HepG2 (cell line): ENCODE measurements around the gene NR3C2. TPM values are rescaled to one million over a fixed set of nuclear protein-coding genes. Genes with fewer than 3 reads are reported as not detected.

Source experiments
- ATAC-seq: fragments of 200-7000 bp; cut with Tn5 transposase; 3 replicates; pipeline ENCODE4 v1.9.1; 2020; ENCODE audit warnings: mild to moderate bottlenecking, moderate library complexity
- BruUV-seq: library from RNA; stranded (reverse); fragments of 400-500 nt; replicated peaks from 2 replicates; lab custom pipeline; 2021; lab: Mats Ljungman, UMichigan
- CTCF ChIA-PET: fragments of 300-600 bp; formaldehyde crosslinking; extraction: SDS; loops from one replicate; lab custom pipeline; 2021; ENCODE audit warnings: low total read pairs, inconsistent platforms, low intra/inter-chr PET ratio; lab: Yijun Ruan, JAX
- POLR2A ChIA-PET: fragments of 350-600 bp; sonication (Branson Sonifier 250); formaldehyde crosslinking; loops from one replicate; lab custom pipeline; 2020; ENCODE audit warnings: antibody characterized with exemption, inconsistent platforms; lab: Yijun Ruan, JAX
- DNase-seq: peaks from one replicate; pipeline ENCODE4 v3.0.0-alpha.2; 2015; ENCODE audit warnings: low spot score
- FAIRE-seq: peaks from 3 replicates; lab custom pipeline; 2011; peaks lifted over from hg19 to GRCh38; lab: Jason Lieb, UNC
- H2AFZ ChIP-seq: one replicate; pipeline ENCODE4 v1.6.1; 2011; ENCODE audit warnings: low read length, inconsistent platforms
- H3K27ac ChIP-seq: fragments of 300-600 bp; 3 replicates; pipeline ENCODE4 v1.8.0; 2011; ENCODE audit warnings: mixed run types, mild to moderate bottlenecking, mixed read lengths, low read length, inconsistent platforms; ENCODE audit not compliant: insufficient read depth; ENCODE audit errors: extremely low read length
- H3K27me3 ChIP-seq, 2 experiments: fragments of 200-600 bp in 1 of 2; 2 replicates in 1 of 2; 3 replicates in 1 of 2; pipeline versions ENCODE4 v1.6.0 to v1.8.0; 2011; ENCODE audit warnings: low read length in 2 of 2, mild to moderate bottlenecking in 2 of 2, moderate library complexity in 2 of 2, inconsistent platforms in 1 of 2; ENCODE audit not compliant: insufficient read depth in 2 of 2, control insufficient read depth in 1 of 2
- H3K36me3 ChIP-seq, 2 experiments: fragments of 200-600 bp in 1 of 2; replicated peaks in 1 of 2; 2 replicates in 1 of 2; 3 replicates in 1 of 2; pipeline versions ENCODE4 v1.5.1 to v1.8.0; 2011; ENCODE audit warnings: low read length in 2 of 2, inconsistent platforms in 1 of 2; ENCODE audit not compliant: insufficient read depth in 2 of 2, control insufficient read depth in 1 of 2
- H3K4me1 ChIP-seq: 2 replicates; pipeline ENCODE4 v1.5.1; 2012; ENCODE audit warnings: low read length, inconsistent platforms; ENCODE audit not compliant: insufficient read depth
- H3K4me2 ChIP-seq: 2 replicates; pipeline ENCODE4 v1.6.0; 2011; ENCODE audit warnings: low read depth, low read length, inconsistent platforms
- H3K4me3 ChIP-seq, 3 experiments: fragments of 200-600 bp in 1 of 3; sonication (generic), shearing (Covaris generic) in 1 of 3; replicated peaks in 1 of 3; 2 replicates each; pipeline ENCODE4 v1.5.1; 2011 to 2016; ENCODE audit warnings: low read length in 3 of 3, inconsistent platforms in 2 of 3, low read depth in 2 of 3, mild to moderate bottlenecking in 2 of 3, control low read depth in 1 of 3, mixed read lengths in 1 of 3; ENCODE audit not compliant: insufficient read depth in 1 of 3
- H3K79me2 ChIP-seq: one replicate; pipeline ENCODE4 v1.6.1; 2011; ENCODE audit warnings: low read length, inconsistent platforms; ENCODE audit not compliant: insufficient read depth
- H3K9ac ChIP-seq: 2 replicates; pipeline ENCODE4 v1.6.0; 2011; ENCODE audit warnings: mild to moderate bottlenecking, low read depth, low read length, inconsistent platforms; ENCODE audit not compliant: insufficient read depth
- H3K9me3 ChIP-seq: 2 replicates; pipeline ENCODE4 v1.5.1; 2012; ENCODE audit warnings: mild to moderate bottlenecking, low read length
- H4K20me1 ChIP-seq: 2 replicates; pipeline ENCODE4 v1.6.0; 2011; ENCODE audit warnings: inconsistent platforms, mild to moderate bottlenecking, low read length, moderate library complexity; ENCODE audit not compliant: insufficient read depth
- AGO2 ChIP-seq: fragments of 200-400 bp; formaldehyde crosslinking; optimal IDR thresholded peaks from 2 replicates; pipeline ENCODE3; 2017; ENCODE audit warnings: mild to moderate bottlenecking, low read depth, low read length, moderate library complexity
- ELK4 ChIP-seq: sonication (generic); formaldehyde crosslinking; IDR thresholded peaks from 2 replicates; pipeline ENCODE4 v1.9.0; 2021; ENCODE audit warnings: missing genetic modification reagents, borderline replicate concordance
- JARID2 ChIP-seq: sonication (generic); formaldehyde crosslinking; IDR thresholded peaks from 2 replicates; pipeline ENCODE4 v1.8.1; 2023; ENCODE audit warnings: missing genetic modification reagents, inconsistent platforms; ENCODE audit not compliant: insufficient replicate concordance
- MBD4 ChIP-seq: IDR thresholded peaks from 2 replicates; pipeline ENCODE4 v1.6.1; 2012; ENCODE audit warnings: low read length, inconsistent platforms, borderline replicate concordance
- RERE ChIP-seq: IDR thresholded peaks from 2 replicates; pipeline ENCODE4 v1.6.1; 2016; ENCODE audit warnings: low read depth, missing genetic modification reagents, missing compliant biosample characterization
- REXO4 ChIP-seq: sonication (generic); formaldehyde crosslinking; IDR thresholded peaks from 2 replicates; pipeline ENCODE4 v1.8.0; 2022; ENCODE audit warnings: missing genetic modification reagents, mild to moderate bottlenecking, borderline replicate concordance
- SOX5 ChIP-seq: IDR thresholded peaks from 2 replicates; pipeline ENCODE4 v1.6.1; 2016; ENCODE audit warnings: borderline replicate concordance
- TMF1 ChIP-seq: sonication (generic); formaldehyde crosslinking; IDR thresholded peaks from 2 replicates; pipeline ENCODE4 v1.8.1; 2022; ENCODE audit warnings: low read depth, missing genetic modification reagents
- ZBTB46 ChIP-seq: sonication (generic); formaldehyde crosslinking; IDR thresholded peaks from 2 replicates; pipeline ENCODE4 v1.4.0; 2020; ENCODE audit warnings: mild to moderate bottlenecking, missing genetic modification reagents, borderline replicate concordance
- ZNF335 ChIP-seq: sonication (generic); formaldehyde crosslinking; IDR thresholded peaks from 2 replicates; pipeline ENCODE4 v1.4.0; 2020; ENCODE audit warnings: missing genetic modification reagents
- WGBS: methylation state at CpG from one replicate; pipeline ENCODE4 v1.1.6; 2017; ENCODE audit warnings: low lambda C conversion rate; 5-methylcytosine and 5-hydroxymethylcytosine counted together
- in situ Hi-C: cut with HindIII; loops from 2 replicates; pipeline ENCODE4 v1.10.0; 2017; ENCODE audit warnings: low pct_unique_long_range_greater_than_20kb; ENCODE audit not compliant: extremely low pct_ligation_motif_present
- intact Hi-C: fragments of 100-400 bp; cut with micrococcal nuclease; formaldehyde crosslinking; loops from one replicate; pipeline ENCODE4 v1.10.0; 2022; ENCODE audit not compliant: unreplicated experiment
- polyA plus RNA-seq, 8 experiments: library from polyadenylated mRNA; depleted of rRNA in 3 of 8; stranded (reverse) in 7 of 8; unstranded in 1 of 8; fragments of >200 nt; fragmentation: Illumina TruSeq in 4 of 8; extraction: Trizol in 4 of 8; gene quantifications; 2 replicates each; pipeline versions ENCODE4 v1.2.1 to v1.2.3, GENCODE V29; 2011 to 2016; ENCODE audit warnings: low read depth in 4 of 8, missing spikeins in 1 of 8, mixed read lengths in 1 of 8; ENCODE audit not compliant: insufficient read depth in 1 of 8
- total RNA-seq, 5 experiments: library from RNA; depleted of rRNA; stranded (reverse); fragments of >200 nt; fragmentation: Illumina TruSeq; extraction: Trizol; gene quantifications; 2 replicates each; pipeline ENCODE4 v1.2.3, GENCODE V29; 2016; ENCODE audit warnings: low read depth in 1 of 5

NR3C2 gene
- total and polyA plus RNA-seq, 2 of the 13 experiments (the other 11 are each of a cell fraction or from before 2014, with no cell fraction given) = 0.26 to 0.46 TPM

DNA sequence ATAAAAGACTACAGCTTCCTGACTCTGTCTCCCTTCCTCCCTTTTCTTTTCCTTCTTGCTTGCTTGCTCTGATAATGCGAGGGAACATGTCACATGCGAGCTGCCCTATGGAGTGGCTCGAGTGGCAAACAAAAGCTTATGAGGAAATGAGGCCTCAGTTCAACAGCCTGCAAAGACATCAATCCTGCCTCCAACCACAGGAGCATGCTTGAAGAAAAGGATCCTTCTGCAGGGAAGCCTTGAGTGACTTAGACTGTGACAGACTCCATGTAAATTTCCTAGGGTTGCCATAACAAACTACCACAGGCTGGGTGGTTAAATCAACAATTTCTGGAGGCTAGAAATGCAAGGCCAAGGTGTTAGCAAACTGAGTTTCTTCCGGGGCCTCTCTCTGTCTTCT, 152.5 kb downstream of the NR3C2 start:
- H3K4me1 ChIP-seq = 0 out of 2 replicates have a peak, but pooled peaks cover 5% of the 10 kb centered on the region
- CTCF ChIA-PET = no interaction called here
- TF ChIP-seq JARID2 (CRISPR knock-in tag) (no peak), MBD4 (no peak), ZNF335 (CRISPR knock-in tag) (no peak), AGO2 (no peak), SOX5 (CRISPR knock-in tag) (no peak)
- H4K20me1 ChIP-seq = no peaks in the 10 kb centered on the region
- no peaks in the 10 kb centered on the region for H3K36me3 ChIP-seq
- H3K4me3 ChIP-seq = no peak overlapping the region
- in situ Hi-C loops = loop anchor here (10.0 kb wide), 1 partner anchor 125 kb away; no protein-coding TSS in a partner anchor
- no peak overlapping the region for H3K9ac ChIP-seq
- no peaks in the 10 kb centered on the region for H3K27me3 ChIP-seq
- no TSS peak for BruUV-seq
- DNase-seq (no peak), FAIRE-seq (no peak), ATAC-seq (no peak)
- WGBS = 12% methylated on average over 4 of the region's 4 CpGs
- H3K27ac ChIP-seq = no peak overlapping the region
- POLR2A ChIA-PET = no interaction called here
- H2AFZ ChIP-seq = no peak overlapping the region
- no peaks in the 10 kb centered on the region for H3K79me2 ChIP-seq
- H3K4me2 ChIP-seq = no peak overlapping the region
- H3K9me3 ChIP-seq = no peaks in the 10 kb centered on the region
- intact Hi-C loops = loop anchor here (10.0 kb wide), 1 partner anchor 155 kb away; the partner anchor contains the start of gene NR3C2

DNA sequence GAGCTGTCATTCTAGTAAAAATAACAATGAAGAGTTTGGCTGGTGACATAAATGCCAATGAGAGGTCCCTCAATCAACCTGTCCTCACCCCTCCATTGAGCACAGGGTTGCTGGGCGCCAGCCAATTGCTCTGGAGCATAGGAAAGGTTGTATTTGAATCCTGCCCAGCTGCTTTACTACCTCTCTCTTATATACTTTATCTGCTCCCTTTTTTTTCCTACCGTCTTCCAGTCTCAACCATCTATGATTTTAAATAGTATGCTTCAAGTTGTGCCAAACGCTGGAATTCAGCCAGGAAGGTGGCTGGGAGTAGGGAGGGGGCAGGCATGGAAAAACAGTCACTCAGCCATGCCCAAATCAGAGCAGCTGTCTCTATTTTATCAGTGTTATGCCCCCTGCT, 153.8 kb downstream of the NR3C2 start:
- ChIA-PET POLR2A (interaction anchor here (0.6 kb wide), 1 partner anchor 251 kb away, joined by 3 read pairs; no protein-coding TSS in a partner anchor), CTCF (no interaction called here)
- Histone ChIP-seq H3K36me3 (no peaks in the 10 kb centered on the region), H2AFZ (no peak overlapping the region), H3K27ac (no peak overlapping the region), H3K79me2 (no peaks in the 10 kb centered on the region), H3K4me3 (no peak overlapping the region), H3K4me1 (0 out of 2 replicates have a peak, but pooled peaks cover 5% of the 10 kb centered on the region), H3K27me3 (no peaks in the 10 kb centered on the region), H3K4me2 (no peak overlapping the region), H3K9me3 (no peaks in the 10 kb centered on the region), H3K9ac (no peak overlapping the region), H4K20me1 (no peaks in the 10 kb centered on the region)
- intact Hi-C loops = no loop called here
- TF ChIP-seq REXO4 (no peak), ELK4 (CRISPR knock-in tag) (no peak), ZBTB46 (no peak), RERE (CRISPR knock-in tag) (no peak), TMF1 (no peak)
- no peak for ATAC-seq
- no TSS peak for BruUV-seq
- in situ Hi-C loops = loop anchor here (10.0 kb wide), 1 partner anchor 126 kb away; no protein-coding TSS in a partner anchor
- no peak for FAIRE-seq
- no peak for DNase-seq
- WGBS = 2% methylated on average over 3 of the region's 3 CpGs
